Panc1 (cell line): ENCODE results near the gene MACROD2. TPM values are rescaled to one million over a fixed set of nuclear protein-coding genes. Genes with fewer than 3 reads are reported as not detected.

Experiments used
- ATAC-seq: fragments of 200-7000 bp; cut with Tn5 transposase; 2 replicates; pipeline ENCODE4 v1.9.1; 2020; ENCODE audit warnings: mild to moderate bottlenecking, moderate library complexity
- BruUV-seq: library from RNA; stranded (reverse); fragments of 400-500 nt; replicated peaks from 2 replicates; lab custom pipeline; 2021; lab: Mats Ljungman, UMichigan
- CTCF ChIA-PET: fragments of 300-600 bp; sonication (Branson Sonifier 250); formaldehyde crosslinking; loops from one replicate; lab custom pipeline; 2022; ENCODE audit warnings: antibody characterized with exemption; lab: Charles Lee
- POLR2A ChIA-PET: fragments of 300-600 bp; sonication (Branson Sonifier 250); formaldehyde crosslinking; loops from one replicate; lab custom pipeline; 2022; ENCODE audit warnings: antibody characterized with exemption; lab: Charles Lee
- DNase-seq: peaks from one replicate; pipeline ENCODE4 v3.0.0-alpha.2; 2010; ENCODE audit warnings: low read depth, low spot score
- H3K27ac ChIP-seq: 2 replicates; pipeline ENCODE4 v1.5.1; 2011; ENCODE audit warnings: mild to moderate bottlenecking, low read length, inconsistent platforms
- H3K27me3 ChIP-seq: fragments of 200-500 bp; sonication (Bioruptor generic); 2 replicates; pipeline ENCODE4 v1.6.0; 2014; ENCODE audit warnings: low read length, inconsistent platforms; ENCODE audit not compliant: control insufficient read depth, insufficient read depth
- H3K36me3 ChIP-seq: fragments of 200-500 bp; sonication (Bioruptor generic); 2 replicates; pipeline ENCODE4 v1.5.1; 2014; ENCODE audit warnings: inconsistent platforms, mild to moderate bottlenecking, low read length, moderate library complexity; ENCODE audit not compliant: control insufficient read depth, insufficient read depth
- H3K4me1 ChIP-seq: 2 replicates; pipeline ENCODE4 v1.5.1; 2011; ENCODE audit warnings: inconsistent platforms, mild to moderate bottlenecking, low read length, moderate library complexity; ENCODE audit not compliant: control insufficient read depth, insufficient read depth
- H3K4me3 ChIP-seq, 2 experiments: 2 replicates each; pipeline ENCODE4 v1.5.1; 2011 to 2012; ENCODE audit warnings: low read depth in 2 of 2, low read length in 2 of 2, mild to moderate bottlenecking in 2 of 2, inconsistent platforms in 1 of 2, moderate library complexity in 1 of 2
- H3K9me3 ChIP-seq: fragments of 200-500 bp; sonication (Bioruptor generic); 2 replicates; pipeline ENCODE4 v1.5.1; 2014; ENCODE audit warnings: low read depth, mild to moderate bottlenecking, inconsistent platforms, low read length, moderate library complexity; ENCODE audit not compliant: control insufficient read depth, insufficient read depth
- CTCF ChIP-seq: fragments of 450-650 bp; IDR thresholded peaks from 2 replicates; pipeline ENCODE4 v1.5.1; 2017; ENCODE audit warnings: mild to moderate bottlenecking
- POLR2AphosphoS5 ChIP-seq: IDR thresholded peaks from 2 replicates; pipeline ENCODE4 v1.6.1; 2012; ENCODE audit warnings: mild to moderate bottlenecking, low read depth, low read length, moderate library complexity
- REST ChIP-seq, 2 experiments: IDR thresholded peaks; 2 replicates each; pipeline ENCODE4 v1.6.1; 2011 to 2012; ENCODE audit warnings: low read depth in 2 of 2, control low read depth in 1 of 2, low read length in 1 of 2, mild to moderate bottlenecking in 1 of 2, moderate library complexity in 1 of 2; ENCODE audit not compliant: insufficient read depth in 1 of 2
- SIN3A ChIP-seq: IDR thresholded peaks from 2 replicates; pipeline ENCODE4 v1.6.1; 2012; ENCODE audit warnings: low read depth, mild to moderate bottlenecking, low read length, moderate library complexity, borderline replicate concordance; ENCODE audit not compliant: insufficient read depth
- TCF7L2 ChIP-seq: IDR thresholded peaks from 2 replicates; pipeline ENCODE4 v1.6.1; 2011; ENCODE audit warnings: mild to moderate bottlenecking, low read depth, low read length, inconsistent platforms
- in situ Hi-C: cut with HindIII; loops from 2 replicates; pipeline ENCODE4 v1.10.0; 2016; ENCODE audit warnings: low sequenced_read_pairs, low pct_unique_long_range_greater_than_20kb
- intact Hi-C: fragments of 100-400 bp; cut with micrococcal nuclease; formaldehyde crosslinking; loops from one replicate; pipeline ENCODE4 v1.10.0; 2022; ENCODE audit not compliant: unreplicated experiment
- total RNA-seq: library from RNA; stranded (reverse); gene quantifications from one replicate; pipeline ENCODE4 v1.2.1, GENCODE V29; 2021; ENCODE audit not compliant: unreplicated experiment

Gene MACROD2
- total RNA-seq, 1 experiment from 2014 or later = 1.2 TPM

DNA sequence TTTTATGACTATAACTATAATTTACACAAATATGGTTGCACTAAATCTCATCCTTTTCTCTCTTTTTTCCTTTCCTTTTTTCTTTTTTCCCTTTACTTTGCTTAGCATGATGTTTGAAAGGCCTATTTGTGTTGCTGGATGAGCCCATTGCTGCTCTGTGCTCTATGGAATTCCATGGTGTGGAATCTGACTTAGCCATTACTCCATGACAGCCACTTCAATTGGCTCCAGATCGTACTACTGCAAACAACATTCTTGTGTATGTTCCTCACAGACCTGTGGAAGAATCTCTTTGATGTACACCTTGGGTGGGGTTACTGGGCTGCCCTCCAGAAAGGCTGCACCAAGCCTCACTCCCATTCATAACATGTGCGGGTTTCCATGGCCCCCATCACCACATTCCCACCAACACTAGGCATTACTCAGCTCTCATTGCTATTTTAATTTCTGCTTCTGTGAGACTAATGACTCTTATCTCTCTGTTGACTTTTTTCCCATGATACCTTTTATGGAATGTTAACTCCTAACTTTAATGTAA, 1598.9 kb downstream of the MACROD2 start:
- Histone ChIP-seq H3K9me3 (no peaks in the 10 kb centered on the region), H3K27me3 (no peaks in the 10 kb centered on the region), H3K36me3 (no peaks in the 10 kb centered on the region), H3K4me3 (no peak overlapping the region), H3K27ac (no peak overlapping the region), H3K4me1 (no peaks in the 10 kb centered on the region)
- no peak for DNase-seq
- CTCF ChIA-PET = no interaction called here
- POLR2A ChIA-PET = no interaction called here
- no peak for TF ChIP-seq SIN3A
- TF ChIP-seq REST (IDR thresholded peaks at IDR 0.05; ENCODE audit: insufficient read depth in 1 of 2, low read depth in 2 of 2, low read length in 1 of 2) = no peak
- no peak for TF ChIP-seq TCF7L2
- TF ChIP-seq POLR2AphosphoS5 = no peak
- TF ChIP-seq CTCF = no peak
- ATAC-seq = no peak
- intact Hi-C loops = no loop called here
- in situ Hi-C loops = no loop called here
- no TSS peak for BruUV-seq

GRCh38 chr20:15596220-15596890, 1601.0 kb downstream of the MACROD2 start:
- TF ChIP-seq REST (IDR thresholded peaks at IDR 0.05; ENCODE audit: insufficient read depth in 1 of 2, low read depth in 2 of 2, low read length in 1 of 2) = no peak
- TF ChIP-seq CTCF = no peak
- no peak for TF ChIP-seq TCF7L2
- no peak for TF ChIP-seq SIN3A
- no peak for TF ChIP-seq POLR2AphosphoS5
- in situ Hi-C loops (no loop called here), intact Hi-C loops (no loop called here)
- Histone ChIP-seq H3K4me3 (no peak overlapping the region), H3K36me3 (no peaks in the 10 kb centered on the region), H3K4me1 (no peaks in the 10 kb centered on the region), H3K9me3 (no peaks in the 10 kb centered on the region), H3K27ac (no peak overlapping the region), H3K27me3 (no peaks in the 10 kb centered on the region)
- POLR2A ChIA-PET = no interaction called here
- CTCF ChIA-PET = no interaction called here
- no TSS peak for BruUV-seq
- no peak for ATAC-seq
- no peak for DNase-seq
